T-helper 1 cell treated with Interleukin-12 subunit alpha and Interleukin-12 subunit beta and Interleukin-4 antibody, amounts not matched to agents 30 μg/mL and 1 μg/mL, for 36 hours (primary cell): ENCODE results near the gene MTURN.

ENCODE experiments used
- H3K27ac Mint-ChIP-seq: one replicate; pipeline ENCODE4 v1.8.0; 2021; ENCODE audit warnings: mild to moderate bottlenecking, mixed read lengths
- H3K27me3 Mint-ChIP-seq: one replicate; pipeline ENCODE4 v1.8.0; 2021; ENCODE audit warnings: low read depth, mixed read lengths
- H3K36me3 Mint-ChIP-seq: one replicate; pipeline ENCODE4 v1.8.0; 2021; ENCODE audit warnings: low read depth, mixed read lengths
- H3K4me1 Mint-ChIP-seq: one replicate; pipeline ENCODE4 v1.8.0; 2021; ENCODE audit warnings: low read depth, mixed read lengths
- H3K4me3 Mint-ChIP-seq: one replicate; pipeline ENCODE4 v1.8.0; 2021; ENCODE audit warnings: mild to moderate bottlenecking, moderate library complexity, mixed read lengths
- H3K9me3 Mint-ChIP-seq: one replicate; pipeline ENCODE4 v1.8.0; 2021; ENCODE audit warnings: mixed read lengths

Gene MTURN

DNA sequence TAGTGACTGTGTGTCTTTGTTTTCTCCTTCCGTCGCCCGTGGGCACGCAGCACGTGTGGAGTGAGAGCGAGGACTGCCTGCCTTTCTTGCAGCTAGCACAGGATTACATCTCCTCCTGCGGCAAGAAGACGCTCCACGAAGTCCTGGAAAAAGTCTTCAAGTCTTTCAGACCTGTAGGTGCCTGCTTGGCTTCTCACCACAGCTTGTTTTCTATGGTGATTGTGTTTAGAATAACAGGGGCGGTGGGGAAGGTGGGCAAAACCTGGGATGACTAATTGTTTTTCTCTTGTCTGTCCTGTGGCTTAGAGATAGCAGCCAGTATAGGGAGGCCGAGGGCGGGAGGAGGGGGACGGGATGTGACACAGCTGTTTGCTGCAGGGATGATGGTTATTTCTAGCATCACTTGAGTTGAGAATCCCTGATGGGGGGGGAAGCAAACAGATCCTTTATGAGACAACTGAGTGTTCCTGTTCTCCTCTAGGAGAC lies 11.4 kb downstream of the MTURN start:
- no peaks in the 10 kb centered on the region for H3K36me3 Mint-ChIP-seq
- no peak overlapping the region for H3K27ac Mint-ChIP-seq
- H3K9me3 Mint-ChIP-seq, result no peaks in the 10 kb centered on the region
- H3K4me1 Mint-ChIP-seq, result peaks cover 6% of the 10 kb centered on the region
- no peak overlapping the region for H3K4me3 Mint-ChIP-seq
- no peaks in the 10 kb centered on the region for H3K27me3 Mint-ChIP-seq

DNA sequence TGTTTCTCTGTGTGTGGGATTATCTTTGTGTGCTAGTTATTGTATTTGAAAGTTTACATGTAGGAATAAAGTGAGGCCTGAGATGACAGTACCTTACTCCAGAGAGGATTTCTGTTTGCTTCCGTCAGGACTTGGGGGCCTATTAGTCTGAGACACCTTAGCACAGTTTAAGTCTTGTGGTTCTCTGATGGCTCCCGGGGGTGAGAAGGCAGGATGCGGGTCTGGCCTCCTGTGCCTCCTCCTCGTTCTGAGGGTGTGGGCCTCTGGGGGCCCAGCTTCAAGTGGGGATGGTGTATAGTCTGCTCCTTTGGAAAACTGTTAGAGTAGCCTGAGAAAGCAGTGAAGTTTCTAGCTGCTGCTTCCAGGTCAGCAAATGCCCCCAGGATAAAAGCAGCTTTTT lies 12.4 kb downstream of the MTURN start:
- Mint-ChIP-seq H3K36me3 (no peaks in the 10 kb centered on the region), H3K27ac (no peak overlapping the region), H3K9me3 (no peaks in the 10 kb centered on the region), H3K4me1 (peaks cover 6% of the 10 kb centered on the region), H3K4me3 (no peak overlapping the region), H3K27me3 (no peaks in the 10 kb centered on the region)

DNA sequence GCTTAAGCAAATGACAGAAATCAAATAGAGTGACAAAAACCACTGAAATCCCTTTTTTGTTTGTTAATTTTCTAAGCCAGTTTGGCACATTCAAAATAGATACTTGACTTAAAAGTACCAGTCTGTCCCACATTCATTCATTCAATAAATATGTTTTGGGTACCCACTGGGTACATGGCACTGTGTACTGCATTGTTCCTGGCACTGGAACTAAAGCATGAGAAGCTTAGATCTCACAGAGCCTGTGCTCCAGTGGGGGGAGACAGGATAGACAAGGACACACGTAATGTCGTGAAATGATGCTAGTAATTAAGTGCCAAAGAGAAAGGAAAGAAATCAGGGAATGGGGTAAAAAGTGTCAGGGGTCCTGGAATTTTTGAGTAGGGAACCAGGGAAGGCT lies 13.0 kb downstream of the MTURN start:
- Mint-ChIP-seq H3K36me3 (no peaks in the 10 kb centered on the region), H3K9me3 (no peaks in the 10 kb centered on the region), H3K4me3 (no peak overlapping the region), H3K27ac (no peak overlapping the region), H3K4me1 (peaks cover 6% of the 10 kb centered on the region), H3K27me3 (no peaks in the 10 kb centered on the region)

DNA sequence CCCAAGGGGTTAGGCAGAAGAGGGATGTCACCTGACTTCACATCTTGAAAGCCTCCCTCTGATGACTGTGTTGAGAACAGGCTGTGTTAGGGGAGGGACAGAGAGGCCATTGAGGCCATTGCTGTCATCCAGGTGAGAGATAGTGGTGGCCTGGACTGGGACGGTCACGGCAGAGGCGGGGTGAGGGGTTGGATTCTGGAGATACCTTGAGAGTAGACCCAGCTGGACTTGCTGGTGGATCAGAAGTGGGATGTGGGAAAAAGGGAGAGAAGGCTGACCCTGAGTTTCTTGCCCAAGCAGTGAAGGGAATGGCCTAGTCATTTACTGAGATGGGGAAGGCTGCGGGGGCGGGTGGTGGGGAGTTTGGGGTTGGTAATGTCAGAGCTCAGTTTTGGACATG lies 13.6 kb downstream of the MTURN start:
- Mint-ChIP-seq H3K4me3 (no peak overlapping the region), H3K27me3 (no peaks in the 10 kb centered on the region)

DNA sequence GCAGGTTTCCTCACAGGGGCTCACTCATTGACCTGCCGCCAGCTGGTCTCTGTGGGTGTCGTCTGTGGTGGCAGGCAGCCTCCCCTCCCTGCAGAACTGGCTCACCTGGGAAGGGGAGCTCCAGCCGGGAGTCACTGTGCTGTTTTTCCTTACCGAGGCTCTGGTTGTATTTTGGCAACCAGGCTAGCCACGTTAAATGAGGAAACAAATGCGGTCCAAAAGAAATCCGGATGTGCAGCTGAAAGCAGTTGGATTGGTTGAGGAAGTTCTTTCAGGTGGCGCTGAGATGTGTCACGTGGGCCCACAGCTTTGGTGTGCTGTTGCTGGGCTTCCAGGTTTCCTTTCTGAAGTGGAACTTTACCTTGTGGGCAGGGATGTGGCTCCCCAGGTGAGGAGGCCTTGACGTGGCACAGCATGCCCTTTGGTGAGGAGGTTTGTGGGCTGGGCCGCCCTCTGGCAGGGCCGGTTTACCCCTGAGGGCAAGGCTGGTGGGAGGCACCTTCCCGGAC lies 14.2 kb downstream of the MTURN start:
- no peaks in the 10 kb centered on the region for H3K27me3 Mint-ChIP-seq
- H3K27ac Mint-ChIP-seq, result peak overlapping the region; percentile 4
- no peak overlapping the region for H3K4me3 Mint-ChIP-seq
- H3K4me1 Mint-ChIP-seq, result peaks cover 6% of the 10 kb centered on the region
- no peaks in the 10 kb centered on the region for H3K36me3 Mint-ChIP-seq
- H3K9me3 Mint-ChIP-seq, result no peaks in the 10 kb centered on the region

More for the DNA sequence above, 13.6 kb downstream of the MTURN start:
- H3K4me1 Mint-ChIP-seq, result peaks cover 6% of the 10 kb centered on the region
- H3K36me3 Mint-ChIP-seq, result no peaks in the 10 kb centered on the region
- no peaks in the 10 kb centered on the region for H3K9me3 Mint-ChIP-seq
- no peak overlapping the region for H3K27ac Mint-ChIP-seq

DNA sequence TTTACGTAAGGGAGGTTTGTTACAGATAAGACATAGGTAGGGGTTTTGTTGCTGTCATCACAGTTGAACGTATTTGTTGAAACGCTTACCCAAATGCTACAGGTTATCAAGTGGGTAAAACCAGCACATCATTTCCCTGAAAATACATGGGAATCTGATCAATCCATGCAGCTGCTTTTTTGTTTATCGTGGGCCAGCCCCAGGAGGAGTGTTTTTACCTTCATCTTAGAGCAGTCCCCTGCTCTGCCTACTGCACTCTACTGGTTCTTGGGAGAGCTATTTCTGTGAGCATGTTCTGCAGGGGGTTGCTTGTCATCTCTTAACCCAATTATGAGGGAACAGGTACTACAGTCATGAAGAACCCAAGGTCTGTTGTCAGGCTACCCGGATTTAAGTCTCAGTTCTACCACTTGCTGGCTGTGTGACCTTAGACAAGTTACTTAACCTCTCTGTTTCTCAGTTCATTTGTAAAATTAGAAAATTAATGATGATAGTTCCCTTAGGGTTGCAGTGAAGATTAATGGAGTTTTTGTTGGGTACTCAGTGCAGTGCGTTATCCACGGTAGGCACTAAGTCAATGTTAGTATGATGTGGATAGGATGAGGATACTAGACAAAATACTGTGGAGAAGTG lies 15.0 kb downstream of the MTURN start:
- H3K27me3 Mint-ChIP-seq, result no peaks in the 10 kb centered on the region
- H3K4me3 Mint-ChIP-seq, result no peak overlapping the region
- H3K36me3 Mint-ChIP-seq, result no peaks in the 10 kb centered on the region
- H3K27ac Mint-ChIP-seq, result no peak overlapping the region
- H3K4me1 Mint-ChIP-seq, result peaks cover 6% of the 10 kb centered on the region
- H3K9me3 Mint-ChIP-seq, result no peaks in the 10 kb centered on the region

DNA sequence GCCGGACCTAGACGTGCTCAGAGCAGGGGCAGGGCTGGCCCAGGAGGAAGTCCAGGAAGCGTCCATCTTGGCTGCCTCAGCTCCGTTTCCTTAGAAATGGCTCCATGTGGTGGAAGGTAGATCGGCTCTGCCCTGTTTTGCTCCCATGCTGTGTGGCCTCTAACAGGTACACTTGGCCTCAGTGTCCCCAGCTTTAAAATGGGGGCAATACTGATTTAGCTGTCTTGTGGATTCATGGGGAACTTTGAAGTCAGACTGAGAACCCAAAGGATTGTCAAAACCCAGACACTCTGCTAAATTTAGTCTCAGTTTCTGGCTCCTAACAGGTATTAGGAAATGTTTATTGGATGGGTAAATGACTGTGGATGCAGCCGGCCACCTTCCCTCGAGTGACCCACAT lies 15.9 kb downstream of the MTURN start:
- no peak overlapping the region for H3K27ac Mint-ChIP-seq
- H3K4me1 Mint-ChIP-seq, result peaks cover 6% of the 10 kb centered on the region
- H3K4me3 Mint-ChIP-seq, result no peak overlapping the region
- H3K36me3 Mint-ChIP-seq, result no peaks in the 10 kb centered on the region
- no peaks in the 10 kb centered on the region for H3K9me3 Mint-ChIP-seq
- H3K27me3 Mint-ChIP-seq, result no peaks in the 10 kb centered on the region

DNA sequence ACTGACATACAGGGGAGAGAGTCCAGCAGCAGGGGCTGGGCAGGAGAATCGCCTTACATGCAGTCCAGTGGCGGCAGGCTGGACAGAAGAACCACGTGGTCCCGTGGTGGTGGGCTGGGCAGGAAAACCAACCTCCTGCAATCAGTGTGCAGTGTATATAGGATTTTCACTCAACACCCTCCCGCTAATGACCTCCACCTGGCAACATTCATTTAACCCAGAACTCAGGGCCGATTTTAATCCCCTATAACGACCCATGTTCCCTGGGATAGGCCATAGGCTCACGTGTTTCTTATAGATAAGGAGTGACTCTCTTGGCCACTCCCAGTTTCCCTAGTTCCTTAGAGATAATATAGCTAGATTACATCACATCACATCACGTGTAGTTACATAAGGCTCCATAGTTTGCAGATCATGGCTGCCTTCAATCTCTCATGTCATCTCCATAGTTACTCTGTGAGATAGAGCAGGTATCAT lies 19.4 kb downstream of the MTURN start:
- Mint-ChIP-seq H3K27ac (no peak overlapping the region), H3K4me1 (peaks cover 10% of the 10 kb centered on the region), H3K27me3 (no peaks in the 10 kb centered on the region), H3K4me3 (no peak overlapping the region), H3K36me3 (no peaks in the 10 kb centered on the region), H3K9me3 (no peaks in the 10 kb centered on the region)

DNA sequence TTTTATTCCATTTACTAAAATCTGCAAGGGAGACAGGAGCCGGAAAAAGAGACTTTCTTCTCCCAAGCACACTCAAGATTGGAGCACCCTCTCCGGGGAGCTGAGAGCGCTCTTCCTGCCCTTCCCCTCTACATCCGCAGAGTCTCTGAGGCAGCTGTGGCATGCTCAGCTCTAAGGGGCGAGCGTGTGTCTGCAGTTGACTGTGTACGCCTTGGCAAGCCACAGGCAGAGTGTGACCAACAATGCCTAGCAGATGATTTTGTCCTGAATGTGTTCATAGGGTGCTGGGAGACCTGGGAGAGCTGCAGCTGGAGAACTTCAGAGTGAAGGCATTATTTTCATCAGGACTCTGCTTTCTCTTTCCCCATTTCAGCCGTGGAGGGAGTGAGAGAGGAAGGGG lies 20.7 kb downstream of the MTURN start:
- peaks cover 17% of the 10 kb centered on the region for H3K4me1 Mint-ChIP-seq
- H3K36me3 Mint-ChIP-seq, result no peaks in the 10 kb centered on the region
- H3K9me3 Mint-ChIP-seq, result no peaks in the 10 kb centered on the region
- no peaks in the 10 kb centered on the region for H3K27me3 Mint-ChIP-seq
- H3K4me3 Mint-ChIP-seq, result no peak overlapping the region
- no peak overlapping the region for H3K27ac Mint-ChIP-seq

DNA sequence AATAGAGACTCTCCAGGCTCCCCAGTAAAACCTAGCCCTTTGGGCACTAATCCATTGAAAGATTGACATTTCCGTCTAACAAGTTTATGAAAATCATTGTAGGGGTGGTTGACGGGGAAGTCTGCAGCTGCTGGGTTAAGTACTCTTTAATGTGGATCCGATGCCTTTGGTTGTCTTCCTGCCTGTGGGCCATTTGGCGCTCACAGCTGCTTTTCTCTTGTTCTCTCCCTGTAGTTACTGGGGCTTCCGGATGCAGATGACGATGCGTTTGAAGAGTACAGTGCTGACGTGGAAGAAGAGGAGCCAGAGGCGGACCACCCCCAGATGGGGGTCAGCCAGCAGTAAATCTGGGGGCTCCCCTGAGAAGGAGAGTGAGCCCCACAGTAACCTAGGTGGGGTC lies 22.4 kb downstream of the MTURN start:
- H3K27me3 Mint-ChIP-seq, result no peaks in the 10 kb centered on the region
- H3K36me3 Mint-ChIP-seq, result no peaks in the 10 kb centered on the region
- peak overlapping the region; percentile 43 for H3K27ac Mint-ChIP-seq
- H3K9me3 Mint-ChIP-seq, result no peaks in the 10 kb centered on the region
- peaks cover 22% of the 10 kb centered on the region for H3K4me1 Mint-ChIP-seq
- no peak overlapping the region for H3K4me3 Mint-ChIP-seq

DNA sequence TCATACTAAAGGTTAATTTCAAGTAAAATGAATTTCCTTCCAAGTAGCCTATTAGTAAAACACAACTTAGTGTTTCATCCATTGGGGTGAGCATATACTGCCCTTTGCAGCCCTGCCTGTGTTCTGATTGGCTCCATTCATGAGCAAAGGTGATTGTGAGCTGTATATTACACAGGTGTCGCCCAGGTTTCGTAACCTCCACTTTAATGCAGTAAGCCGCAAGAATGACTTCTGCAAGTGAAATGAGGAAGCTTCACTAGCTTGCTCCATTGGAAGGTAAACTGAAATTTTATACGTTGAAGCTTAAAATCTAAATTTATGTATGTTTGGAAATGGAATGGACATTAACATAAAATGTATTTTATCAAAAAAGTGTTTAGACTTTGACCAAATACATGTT lies 24.4 kb downstream of the MTURN start:
- Mint-ChIP-seq H3K27me3 (no peaks in the 10 kb centered on the region), H3K4me3 (no peak overlapping the region), H3K36me3 (no peaks in the 10 kb centered on the region), H3K9me3 (no peaks in the 10 kb centered on the region), H3K4me1 (peaks cover 38% of the 10 kb centered on the region), H3K27ac (no peak overlapping the region)

DNA sequence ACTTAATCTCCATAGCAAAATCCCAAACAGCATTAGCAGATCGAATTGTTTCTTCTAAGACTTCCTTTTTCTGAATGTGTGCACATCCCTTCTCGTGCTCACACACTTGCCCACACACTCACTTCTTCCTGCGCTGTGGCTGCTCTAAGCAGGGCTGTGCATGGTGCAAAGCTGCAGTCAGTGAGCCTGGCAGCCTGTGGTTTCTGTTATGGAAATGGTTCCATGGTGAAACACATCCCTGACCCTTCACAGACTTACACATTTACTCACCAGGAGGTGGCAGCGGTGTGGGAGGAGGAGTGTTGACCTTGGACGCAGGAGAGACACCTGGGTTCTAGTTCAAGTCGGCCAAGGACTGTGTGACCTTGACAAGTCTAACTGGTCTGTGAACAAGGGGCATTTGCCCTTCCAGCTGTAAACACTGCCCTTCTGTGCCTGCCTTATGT lies 24.9 kb downstream of the MTURN start:
- Mint-ChIP-seq H3K4me3 (no peak overlapping the region), H3K27me3 (no peaks in the 10 kb centered on the region), H3K9me3 (no peaks in the 10 kb centered on the region), H3K4me1 (peaks cover 38% of the 10 kb centered on the region), H3K27ac (no peak overlapping the region), H3K36me3 (no peaks in the 10 kb centered on the region)

DNA sequence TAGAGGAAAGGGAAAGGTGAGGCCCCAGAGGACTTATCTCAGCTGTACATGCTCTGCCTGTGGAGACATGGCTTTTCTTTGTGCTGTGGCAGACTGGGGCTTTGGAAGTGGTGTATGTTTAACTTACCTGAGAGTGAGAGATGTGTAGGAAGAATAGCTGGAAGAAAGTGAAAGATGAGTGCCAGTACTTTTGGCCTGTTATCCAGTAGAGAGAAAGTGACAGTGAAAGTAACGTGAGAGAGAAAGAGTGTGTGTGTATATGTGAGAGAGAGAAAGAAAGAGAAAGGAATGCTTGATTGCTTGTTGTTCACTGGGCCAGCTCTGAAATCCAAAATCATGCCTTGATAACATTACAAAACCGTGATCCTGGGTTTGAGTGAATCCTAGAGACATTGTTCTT lies 25.5 kb downstream of the MTURN start:
- no peak overlapping the region for H3K27ac Mint-ChIP-seq
- no peaks in the 10 kb centered on the region for H3K36me3 Mint-ChIP-seq
- no peaks in the 10 kb centered on the region for H3K9me3 Mint-ChIP-seq
- no peak overlapping the region for H3K4me3 Mint-ChIP-seq
- H3K4me1 Mint-ChIP-seq, result peaks cover 38% of the 10 kb centered on the region
- no peaks in the 10 kb centered on the region for H3K27me3 Mint-ChIP-seq

DNA sequence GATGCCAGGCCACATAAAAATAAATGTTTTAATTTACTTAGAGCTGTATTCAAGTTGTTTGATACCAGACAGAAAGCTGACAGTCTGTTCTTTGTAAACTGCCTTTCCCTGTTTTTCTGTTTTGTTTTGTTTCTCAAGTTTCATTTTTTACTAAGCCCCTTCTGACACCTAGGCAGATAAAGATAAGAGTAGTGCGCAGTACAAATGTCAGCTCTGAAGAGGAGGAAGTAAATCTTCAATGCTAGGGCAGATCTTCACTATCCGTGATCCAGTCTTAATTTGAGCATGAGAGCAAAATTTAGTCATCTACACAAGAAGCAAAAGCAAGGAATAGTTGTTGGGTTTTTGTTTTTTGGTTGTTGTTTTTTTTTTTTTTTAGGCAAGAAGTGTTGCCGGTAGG lies 27.3 kb downstream of the MTURN start:
- Mint-ChIP-seq H3K36me3 (no peaks in the 10 kb centered on the region), H3K4me3 (peak overlapping the region; percentile 4), H3K27ac (peak overlapping the region; percentile 72), H3K4me1 (peaks cover 36% of the 10 kb centered on the region), H3K27me3 (peaks cover 3% of the 10 kb centered on the region), H3K9me3 (no peaks in the 10 kb centered on the region)

DNA sequence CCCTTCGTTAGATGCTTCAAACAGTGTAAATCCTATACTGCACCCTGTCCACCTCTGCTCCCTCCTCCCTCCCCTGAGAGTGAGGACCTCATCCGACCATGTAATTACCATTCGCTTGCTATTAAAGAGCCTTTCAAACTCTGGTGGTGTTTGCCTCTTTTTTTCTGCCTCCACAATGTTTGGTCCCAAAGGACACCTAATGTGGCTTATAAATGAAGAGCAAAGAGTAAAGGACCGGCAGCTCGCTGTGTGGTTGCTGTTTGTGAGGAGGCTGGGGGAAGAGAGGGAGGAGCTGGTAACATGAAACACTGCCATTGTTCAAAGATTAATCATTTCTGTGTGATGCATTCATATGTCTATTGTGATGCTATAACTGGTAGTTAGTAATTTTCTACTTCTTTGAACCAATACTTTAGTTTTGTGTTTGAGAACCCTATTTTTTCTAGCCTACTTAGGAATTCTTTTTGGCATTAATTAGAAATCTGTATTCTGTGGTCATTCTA lies 27.9 kb downstream of the MTURN start:
- Mint-ChIP-seq H3K36me3 (no peaks in the 10 kb centered on the region), H3K27ac (peak overlapping the region; percentile 72), H3K27me3 (peaks cover 5% of the 10 kb centered on the region), H3K4me3 (peak overlapping the region; percentile 35), H3K9me3 (no peaks in the 10 kb centered on the region), H3K4me1 (peaks cover 33% of the 10 kb centered on the region)
